ENCODE data around the gene PEX6. TPM values are rescaled to one million over a fixed set of nuclear protein-coding genes. Genes with fewer than 3 reads are reported as not detected.

PEX6 gene
- total RNA-seq, 2 experiments from 2014 or later, result 12.8 to 13.6 TPM

DNA sequence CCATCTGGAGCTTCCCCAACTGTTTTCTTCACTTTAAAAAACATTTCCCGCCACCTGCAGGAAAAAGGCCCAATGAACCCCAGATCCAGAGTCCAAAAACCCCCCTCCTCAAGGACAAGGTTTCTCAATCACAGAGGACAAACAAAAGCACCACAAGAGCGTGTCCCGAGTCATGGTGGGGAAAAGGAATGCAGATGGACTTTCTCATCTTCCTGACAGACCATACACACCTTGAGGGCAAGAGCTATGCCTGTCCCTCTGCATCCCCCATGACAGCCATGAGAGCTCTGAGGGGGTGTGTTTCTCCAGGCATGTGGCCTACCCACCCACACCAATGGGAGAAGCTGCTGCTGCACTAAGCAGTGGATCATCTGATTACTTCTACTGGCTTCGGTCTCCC, 9.0 kb downstream of the PEX6 start:
- no peaks in the 10 kb centered on the region for H3K9me3 ChIP-seq (ENCODE audit: control insufficient read depth in 1 of 2, insufficient read depth in 1 of 2, low read length in 2 of 2)
- Mint-ChIP-seq H3K4me3 (no peak overlapping the region), H3K27me3 (no peaks in the 10 kb centered on the region), H3K27ac (no peak overlapping the region), H3K36me3 (ENCODE audit: low read depth) (peaks cover 23% of the 10 kb centered on the region), H3K9me3 (no peaks in the 10 kb centered on the region), H3K4me1 (ENCODE audit: low read depth) (no peaks in the 10 kb centered on the region)
- no peaks in the 10 kb centered on the region for H3K27me3 ChIP-seq (ENCODE audit: control insufficient read depth in 1 of 2, insufficient read depth in 2 of 2, low read length in 2 of 2)
- H3K27ac ChIP-seq (ENCODE audit: low read depth in 1 of 2, low read length in 2 of 2), result no peak overlapping the region
- H3K4me1 ChIP-seq (ENCODE audit: insufficient read depth, low read length), result peaks cover 4% of the 10 kb centered on the region
- ChIA-PET CTCF (interaction anchor here (0.6 kb wide), 1 partner anchor 239 kb away, joined by 3 read pairs; no protein-coding TSS in a partner anchor), POLR2A (interaction anchor here (1.4 kb wide), 2 partner anchors 9 to 40 kb away, joined by 4 to 8 read pairs; partner anchors contain the start of genes CNPY3 and PEX6)
- peaks cover 41% of the 10 kb centered on the region for H3K36me3 ChIP-seq (ENCODE audit: insufficient read depth, low read length)
- intact Hi-C loops (cut with DNase I, micrococcal nuclease), result loop anchor here in 1 of 2 experiments (5.0 kb wide), 1 partner anchor 172 kb away; no protein-coding TSS in a partner anchor
- TF ChIP-seq, protein P1, sequence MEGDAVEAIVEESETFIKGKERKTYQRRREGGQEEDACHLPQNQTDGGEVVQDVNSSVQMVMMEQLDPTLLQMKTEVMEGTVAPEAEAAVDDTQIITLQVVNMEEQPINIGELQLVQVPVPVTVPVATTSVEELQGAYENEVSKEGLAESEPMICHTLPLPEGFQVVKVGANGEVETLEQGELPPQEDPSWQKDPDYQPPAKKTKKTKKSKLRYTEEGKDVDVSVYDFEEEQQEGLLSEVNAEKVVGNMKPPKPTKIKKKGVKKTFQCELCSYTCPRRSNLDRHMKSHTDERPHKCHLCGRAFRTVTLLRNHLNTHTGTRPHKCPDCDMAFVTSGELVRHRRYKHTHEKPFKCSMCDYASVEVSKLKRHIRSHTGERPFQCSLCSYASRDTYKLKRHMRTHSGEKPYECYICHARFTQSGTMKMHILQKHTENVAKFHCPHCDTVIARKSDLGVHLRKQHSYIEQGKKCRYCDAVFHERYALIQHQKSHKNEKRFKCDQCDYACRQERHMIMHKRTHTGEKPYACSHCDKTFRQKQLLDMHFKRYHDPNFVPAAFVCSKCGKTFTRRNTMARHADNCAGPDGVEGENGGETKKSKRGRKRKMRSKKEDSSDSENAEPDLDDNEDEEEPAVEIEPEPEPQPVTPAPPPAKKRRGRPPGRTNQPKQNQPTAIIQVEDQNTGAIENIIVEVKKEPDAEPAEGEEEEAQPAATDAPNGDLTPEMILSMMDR (IDR thresholded peaks at IDR 0.05), result no peak
- H3K4me3 ChIP-seq (ENCODE audit: low read length), result no peak overlapping the region
- DNase-seq (no peak), ATAC-seq (ENCODE audit: poor library complexity) (no peak)

DNA sequence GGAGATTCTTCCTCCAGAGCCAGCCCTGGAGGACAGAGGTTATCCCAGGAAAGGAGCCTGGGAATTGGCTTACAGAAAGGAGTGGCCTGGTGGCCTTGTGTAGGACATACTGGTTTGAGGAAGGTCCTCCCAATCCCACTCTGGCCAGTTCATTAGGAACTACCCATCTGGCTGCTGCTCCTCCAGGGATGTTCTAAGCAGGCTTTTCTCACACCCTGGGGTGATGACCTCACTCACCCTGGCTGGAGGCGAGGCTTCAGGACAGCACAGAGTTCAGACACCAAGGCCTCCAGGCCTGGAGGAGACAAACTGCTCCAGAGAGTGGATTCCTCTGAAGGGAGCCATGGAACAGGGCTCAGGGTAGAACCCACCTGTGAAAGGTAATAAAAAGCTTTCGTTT, 9.6 kb downstream of the PEX6 start:
- no peaks in the 10 kb centered on the region for H3K27me3 ChIP-seq (ENCODE audit: control insufficient read depth in 1 of 2, insufficient read depth in 2 of 2, low read length in 2 of 2)
- DNase-seq (no peak), ATAC-seq (ENCODE audit: poor library complexity) (no peak)
- Mint-ChIP-seq H3K36me3 (ENCODE audit: low read depth) (peaks cover 24% of the 10 kb centered on the region), H3K4me3 (no peak overlapping the region), H3K27ac (no peak overlapping the region), H3K9me3 (no peaks in the 10 kb centered on the region), H3K27me3 (no peaks in the 10 kb centered on the region), H3K4me1 (ENCODE audit: low read depth) (no peaks in the 10 kb centered on the region)
- no peaks in the 10 kb centered on the region for H3K4me1 ChIP-seq (ENCODE audit: insufficient read depth, low read length)
- intact Hi-C loops (cut with DNase I, micrococcal nuclease), result loop anchor here in 1 of 2 experiments (5.0 kb wide), 1 partner anchor 173 kb away; no protein-coding TSS in a partner anchor
- no peak overlapping the region for H3K4me3 ChIP-seq (ENCODE audit: low read length)
- TF ChIP-seq, protein P1 (IDR thresholded peaks at IDR 0.05), result no peak
- ChIA-PET POLR2A (interaction anchor here (1.4 kb wide), 1 partner anchor 40 kb away, joined by 8 read pairs; the partner anchor contains the start of gene CNPY3), CTCF (no interaction called here)
- H3K36me3 ChIP-seq (ENCODE audit: insufficient read depth, low read length), result peaks cover 44% of the 10 kb centered on the region
- H3K9me3 ChIP-seq (ENCODE audit: control insufficient read depth in 1 of 2, insufficient read depth in 1 of 2, low read length in 2 of 2), result no peaks in the 10 kb centered on the region
- no peak overlapping the region for H3K27ac ChIP-seq (ENCODE audit: low read depth in 1 of 2, low read length in 2 of 2)

DNA sequence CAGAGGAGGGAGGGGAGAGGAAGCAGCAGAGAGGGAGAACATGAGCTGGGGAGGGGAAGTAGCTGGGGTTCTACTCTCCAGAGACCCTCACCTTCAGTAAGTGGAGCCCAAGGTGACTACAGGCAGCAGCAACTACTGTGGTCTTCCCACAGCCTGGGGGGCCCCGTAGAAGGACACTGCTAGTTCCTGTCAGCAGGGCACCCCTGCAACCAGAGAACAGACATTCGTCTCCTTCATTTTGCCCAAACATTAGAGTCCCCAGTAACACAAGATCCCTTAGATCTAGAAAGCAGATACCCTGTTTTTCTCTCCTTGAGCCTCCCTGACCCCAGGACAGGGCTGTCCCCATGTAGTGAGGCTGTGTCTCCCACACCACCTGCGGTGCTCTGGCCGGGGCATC, 10.2 kb downstream of the PEX6 start:
- Mint-ChIP-seq H3K36me3 (ENCODE audit: low read depth) (peaks cover 28% of the 10 kb centered on the region), H3K27ac (no peak overlapping the region), H3K4me3 (no peak overlapping the region), H3K27me3 (no peaks in the 10 kb centered on the region), H3K4me1 (ENCODE audit: low read depth) (no peaks in the 10 kb centered on the region), H3K9me3 (no peaks in the 10 kb centered on the region)
- ATAC-seq (ENCODE audit: poor library complexity) (no peak), DNase-seq (no peak)
- no peak overlapping the region for H3K27ac ChIP-seq (ENCODE audit: low read depth in 1 of 2, low read length in 2 of 2)
- H3K4me1 ChIP-seq (ENCODE audit: insufficient read depth, low read length), result no peaks in the 10 kb centered on the region
- TF ChIP-seq, protein P1 (IDR thresholded peaks at IDR 0.05), result no peak
- H3K4me3 ChIP-seq (ENCODE audit: low read length), result no peak overlapping the region
- no peaks in the 10 kb centered on the region for H3K27me3 ChIP-seq (ENCODE audit: control insufficient read depth in 1 of 2, insufficient read depth in 2 of 2, low read length in 2 of 2)
- intact Hi-C loops (cut with DNase I, micrococcal nuclease), result loop anchor here in 1 of 2 experiments (5.0 kb wide), 1 partner anchor 174 kb away; no protein-coding TSS in a partner anchor
- ChIA-PET CTCF (no interaction called here), POLR2A (interaction anchor here (1.3 kb wide), 1 partner anchor 15 kb away, joined by 4 read pairs; the partner anchor contains the start of gene PPP2R5D)
- peaks cover 48% of the 10 kb centered on the region for H3K36me3 ChIP-seq (ENCODE audit: insufficient read depth, low read length)
- no peaks in the 10 kb centered on the region for H3K9me3 ChIP-seq (ENCODE audit: control insufficient read depth in 1 of 2, insufficient read depth in 1 of 2, low read length in 2 of 2)
